Measurements from ENCODE around the gene DOK6.

Gene DOK6

GRCh38 chr18:69759046-69759445, 358.4 kb downstream of the DOK6 start:
- Histone ChIP-seq H3K4me3 (ENCODE audit: low read length) (no peak overlapping the region), H3K27me3 (ENCODE audit: insufficient read depth, low read length) (no peaks in the 10 kb centered on the region), H2AFZ (ENCODE audit: low read depth, low read length) (no peak overlapping the region), H3K9me3 (ENCODE audit: low read length) (no peaks in the 10 kb centered on the region), H3K36me3 (ENCODE audit: insufficient read depth, low read length) (no peaks in the 10 kb centered on the region), H3K4me1 (ENCODE audit: insufficient read depth, low read length) (peaks cover 2% of the 10 kb centered on the region)

GRCh38 chr18:69763002-69763401, 362.3 kb downstream of the DOK6 start:
- Histone ChIP-seq H3K9me3 (ENCODE audit: low read length) (no peaks in the 10 kb centered on the region), H2AFZ (ENCODE audit: low read depth, low read length) (no peak overlapping the region), H3K36me3 (ENCODE audit: insufficient read depth, low read length) (no peaks in the 10 kb centered on the region), H3K4me1 (ENCODE audit: insufficient read depth, low read length) (no peaks in the 10 kb centered on the region), H3K27me3 (ENCODE audit: insufficient read depth, low read length) (no peaks in the 10 kb centered on the region), H3K4me3 (ENCODE audit: low read length) (no peak overlapping the region)

- Histone ChIP-seq H3K27me3 (ENCODE audit: insufficient read depth, low read length) (no peaks in the 10 kb centered on the region), H3K4me3 (ENCODE audit: low read length) (no peak overlapping the region), H3K4me1 (ENCODE audit: insufficient read depth, low read length) (no peaks in the 10 kb centered on the region), H3K9me3 (ENCODE audit: low read length) (no peaks in the 10 kb centered on the region), H3K36me3 (ENCODE audit: insufficient read depth, low read length) (no peaks in the 10 kb centered on the region), H2AFZ (ENCODE audit: low read depth, low read length) (no peak overlapping the region)
Measured at GRCh38 chr18:69763821-69764220, 363.1 kb downstream of the DOK6 start.

- no peaks in the 10 kb centered on the region for H3K27me3 ChIP-seq (ENCODE audit: insufficient read depth, low read length)
- H3K4me3 ChIP-seq (ENCODE audit: low read length), result no peak overlapping the region
- H3K36me3 ChIP-seq (ENCODE audit: insufficient read depth, low read length), result no peaks in the 10 kb centered on the region
- peaks cover 2% of the 10 kb centered on the region for H3K9me3 ChIP-seq (ENCODE audit: low read length)
- no peak overlapping the region for H2AFZ ChIP-seq (ENCODE audit: low read depth, low read length)
- H3K4me1 ChIP-seq (ENCODE audit: insufficient read depth, low read length), result no peaks in the 10 kb centered on the region
Measured at GRCh38 chr18:69770238-69770637, 369.6 kb downstream of the DOK6 start.

GRCh38 chr18:69774831-69775230, 374.1 kb downstream of the DOK6 start:
- H3K36me3 ChIP-seq (ENCODE audit: insufficient read depth, low read length), result no peaks in the 10 kb centered on the region
- no peaks in the 10 kb centered on the region for H3K4me1 ChIP-seq (ENCODE audit: insufficient read depth, low read length)
- no peaks in the 10 kb centered on the region for H3K27me3 ChIP-seq (ENCODE audit: insufficient read depth, low read length)
- H3K4me3 ChIP-seq (ENCODE audit: low read length), result no peak overlapping the region
- H2AFZ ChIP-seq (ENCODE audit: low read depth, low read length), result no peak overlapping the region
- H3K9me3 ChIP-seq (ENCODE audit: low read length), result peaks cover 2% of the 10 kb centered on the region

- Histone ChIP-seq H3K9me3 (ENCODE audit: low read length) (peaks cover 2% of the 10 kb centered on the region), H3K27me3 (ENCODE audit: insufficient read depth, low read length) (no peaks in the 10 kb centered on the region), H3K36me3 (ENCODE audit: insufficient read depth, low read length) (no peaks in the 10 kb centered on the region), H3K4me3 (ENCODE audit: low read length) (no peak overlapping the region), H2AFZ (ENCODE audit: low read depth, low read length) (no peak overlapping the region), H3K4me1 (ENCODE audit: insufficient read depth, low read length) (no peaks in the 10 kb centered on the region)
Measured at GRCh38 chr18:69777248-69777647, 376.6 kb downstream of the DOK6 start.

- Histone ChIP-seq H3K36me3 (ENCODE audit: insufficient read depth, low read length) (no peaks in the 10 kb centered on the region), H3K27me3 (ENCODE audit: insufficient read depth, low read length) (no peaks in the 10 kb centered on the region), H3K4me1 (ENCODE audit: insufficient read depth, low read length) (no peaks in the 10 kb centered on the region), H2AFZ (ENCODE audit: low read depth, low read length) (no peak overlapping the region), H3K9me3 (ENCODE audit: low read length) (no peaks in the 10 kb centered on the region), H3K4me3 (ENCODE audit: low read length) (no peak overlapping the region)
Measured at GRCh38 chr18:69778680-69779079, 378.0 kb downstream of the DOK6 start.

- no peaks in the 10 kb centered on the region for H3K27me3 ChIP-seq (ENCODE audit: insufficient read depth, low read length)
- H3K4me1 ChIP-seq (ENCODE audit: insufficient read depth, low read length), result no peaks in the 10 kb centered on the region
- H3K4me3 ChIP-seq (ENCODE audit: low read length), result no peak overlapping the region
- H3K36me3 ChIP-seq (ENCODE audit: insufficient read depth, low read length), result no peaks in the 10 kb centered on the region
- H2AFZ ChIP-seq (ENCODE audit: low read depth, low read length), result no peak overlapping the region
- no peaks in the 10 kb centered on the region for H3K9me3 ChIP-seq (ENCODE audit: low read length)
Measured at GRCh38 chr18:69780851-69781250, 380.2 kb downstream of the DOK6 start.

GRCh38 chr18:69784815-69785214, 384.1 kb downstream of the DOK6 start:
- H3K4me1 ChIP-seq (ENCODE audit: insufficient read depth, low read length), result no peaks in the 10 kb centered on the region
- no peak overlapping the region for H2AFZ ChIP-seq (ENCODE audit: low read depth, low read length)
- H3K27me3 ChIP-seq (ENCODE audit: insufficient read depth, low read length), result no peaks in the 10 kb centered on the region
- no peaks in the 10 kb centered on the region for H3K9me3 ChIP-seq (ENCODE audit: low read length)
- H3K36me3 ChIP-seq (ENCODE audit: insufficient read depth, low read length), result no peaks in the 10 kb centered on the region
- H3K4me3 ChIP-seq (ENCODE audit: low read length), result no peak overlapping the region

- no peaks in the 10 kb centered on the region for H3K36me3 ChIP-seq (ENCODE audit: insufficient read depth, low read length)
- H2AFZ ChIP-seq (ENCODE audit: low read depth, low read length), result no peak overlapping the region
- no peaks in the 10 kb centered on the region for H3K27me3 ChIP-seq (ENCODE audit: insufficient read depth, low read length)
- no peak overlapping the region for H3K4me3 ChIP-seq (ENCODE audit: low read length)
- H3K9me3 ChIP-seq (ENCODE audit: low read length), result no peaks in the 10 kb centered on the region
- H3K4me1 ChIP-seq (ENCODE audit: insufficient read depth, low read length), result no peaks in the 10 kb centered on the region
Measured at GRCh38 chr18:69785466-69785865, 384.8 kb downstream of the DOK6 start.

GRCh38 chr18:69786427-69786826, 385.7 kb downstream of the DOK6 start:
- H3K9me3 ChIP-seq (ENCODE audit: low read length), result no peaks in the 10 kb centered on the region
- H3K4me3 ChIP-seq (ENCODE audit: low read length), result no peak overlapping the region
- no peaks in the 10 kb centered on the region for H3K27me3 ChIP-seq (ENCODE audit: insufficient read depth, low read length)
- no peak overlapping the region for H2AFZ ChIP-seq (ENCODE audit: low read depth, low read length)
- no peaks in the 10 kb centered on the region for H3K36me3 ChIP-seq (ENCODE audit: insufficient read depth, low read length)
- H3K4me1 ChIP-seq (ENCODE audit: insufficient read depth, low read length), result no peaks in the 10 kb centered on the region

GRCh38 chr18:69787825-69788547, 387.3 kb downstream of the DOK6 start:
- Histone ChIP-seq H3K27me3 (ENCODE audit: insufficient read depth, low read length) (no peaks in the 10 kb centered on the region), H3K4me1 (ENCODE audit: insufficient read depth, low read length) (no peaks in the 10 kb centered on the region), H3K36me3 (ENCODE audit: insufficient read depth, low read length) (no peaks in the 10 kb centered on the region), H3K4me3 (ENCODE audit: low read length) (no peak overlapping the region), H3K9me3 (ENCODE audit: low read length) (no peaks in the 10 kb centered on the region), H2AFZ (ENCODE audit: low read depth, low read length) (no peak overlapping the region)

- H3K4me1 ChIP-seq (ENCODE audit: insufficient read depth, low read length), result no peaks in the 10 kb centered on the region
- H3K27me3 ChIP-seq (ENCODE audit: insufficient read depth, low read length), result no peaks in the 10 kb centered on the region
- no peak overlapping the region for H2AFZ ChIP-seq (ENCODE audit: low read depth, low read length)
Measured at GRCh38 chr18:69789794-69790193, 389.1 kb downstream of the DOK6 start.

GRCh38 chr18:69790649-69791048, 390.0 kb downstream of the DOK6 start:
- no peaks in the 10 kb centered on the region for H3K9me3 ChIP-seq (ENCODE audit: low read length)
- H3K4me1 ChIP-seq (ENCODE audit: insufficient read depth, low read length), result no peaks in the 10 kb centered on the region
- no peak overlapping the region for H2AFZ ChIP-seq (ENCODE audit: low read depth, low read length)
- H3K4me3 ChIP-seq (ENCODE audit: low read length), result no peak overlapping the region
- no peaks in the 10 kb centered on the region for H3K27me3 ChIP-seq (ENCODE audit: insufficient read depth, low read length)
- no peaks in the 10 kb centered on the region for H3K36me3 ChIP-seq (ENCODE audit: insufficient read depth, low read length)

More at GRCh38 chr18:69789794-69790193, 389.1 kb downstream of the DOK6 start:
- no peaks in the 10 kb centered on the region for H3K36me3 ChIP-seq (ENCODE audit: insufficient read depth, low read length)
- H3K4me3 ChIP-seq (ENCODE audit: low read length), result no peak overlapping the region
- no peaks in the 10 kb centered on the region for H3K9me3 ChIP-seq (ENCODE audit: low read length)
